K562 (cell line): ENCODE data around the gene SNAP23. TPM values are rescaled to one million over a fixed set of nuclear protein-coding genes. Genes with fewer than 3 reads are reported as not detected.
A peak's percentile ranks its signal among the peaks of the same experiment; 100 is the strongest.

Experiments
- C11orf30 ChIP-seq: fragments of 450-650 bp; IDR thresholded peaks from 2 replicates; pipeline ENCODE4 v1.6.1; 2016; ENCODE audit warnings: low read depth, mild to moderate bottlenecking
- CAMTA2 ChIP-seq: fragments of 250-450 bp; sonication (Bioruptor Pico); conservative IDR thresholded peaks from 2 replicates; pipeline ENCODE4 v1.5.1; 2022
- CBX1 ChIP-seq: sonication (generic); IDR thresholded peaks from 2 replicates; pipeline ENCODE4 v1.6.1; 2016; ENCODE audit warnings: antibody characterized with exemption, low read depth, mild to moderate bottlenecking
- CSDE1 ChIP-seq, 2 experiments: fragments of 450-650 bp; IDR thresholded peaks; 2 replicates each; pipeline ENCODE4 v1.6.1; 2016; ENCODE audit warnings: mild to moderate bottlenecking in 1 of 2
- E2F3 ChIP-seq: fragments of 250-450 bp; sonication (Bioruptor Pico); IDR thresholded peaks from 2 replicates; pipeline ENCODE4 v1.4.0; 2020; ENCODE audit warnings: mild to moderate bottlenecking
- FOXJ2 ChIP-seq: fragments of 200-800 bp; sonication (Bioruptor generic); IDR thresholded peaks from 2 replicates; pipeline ENCODE4 v1.6.1; 2016; ENCODE audit warnings: missing genetic modification characterization, missing compliant biosample characterization
- GABPB1 ChIP-seq: sonication (generic); formaldehyde crosslinking; IDR thresholded peaks from 2 replicates; pipeline ENCODE4 v1.8.0; 2022; ENCODE audit warnings: mild to moderate bottlenecking, missing genetic modification reagents
- HEY1 ChIP-seq: fragments of 250-450 bp; sonication (Bioruptor Pico); IDR thresholded peaks from 2 replicates; pipeline ENCODE4 v1.5.0; 2020; ENCODE audit warnings: mild to moderate bottlenecking, moderate library complexity, borderline replicate concordance
- PRPF4 ChIP-seq: fragments of 200-400 bp; formaldehyde crosslinking; IDR thresholded peaks from one replicate; pipeline ENCODE4 v1.6.1; 2017; ENCODE audit warnings: low read length, low read depth, mild to moderate bottlenecking; ENCODE audit not compliant: insufficient read depth, poor library complexity, severe bottlenecking
- SP1 ChIP-seq: sonication (generic); formaldehyde crosslinking; IDR thresholded peaks from 2 replicates; pipeline ENCODE4 v1.8.1; 2022; ENCODE audit warnings: mild to moderate bottlenecking, missing genetic modification reagents
- STAT5B ChIP-seq: fragments of 250-450 bp; sonication (Bioruptor Pico); IDR thresholded peaks from 2 replicates; pipeline ENCODE4 v1.8.0; 2021; ENCODE audit warnings: mild to moderate bottlenecking, inconsistent platforms
- TBP ChIP-seq: optimal IDR thresholded peaks from 2 replicates; pipeline ENCODE3; 2011; ENCODE audit warnings: low read depth, low read length, improper control_type of control experiment
- TCF7 ChIP-seq: sonication (generic); IDR thresholded peaks from 2 replicates; pipeline ENCODE4 v1.6.1; 2016; ENCODE audit warnings: antibody characterized with exemption, borderline replicate concordance
- ZNF253 ChIP-seq: fragments of 250-450 bp; sonication (Bioruptor Pico); conservative IDR thresholded peaks from 2 replicates; pipeline ENCODE4 v1.6.1; 2021; ENCODE audit warnings: mild to moderate bottlenecking
- ZNF717 ChIP-seq: fragments of 250-450 bp; sonication (Bioruptor Pico); IDR thresholded peaks from 2 replicates; pipeline ENCODE4 v1.5.0; 2021
- polyA plus RNA-seq, 8 experiments: library from polyadenylated mRNA; depleted of rRNA in 4 of 8; stranded (reverse) in 5 of 8; unstranded in 3 of 8; fragments of >200 nt; fragmentation: Nextera tagmentation in 2 of 8; fragmentation: Illumina TruSeq in 1 of 8; extraction: Ambion mirVana in 2 of 8; extraction: Trizol in 1 of 8; gene quantifications; 2 replicates each; pipeline versions ENCODE4 v1.2.1 to v1.2.3, GENCODE V29; 2011 to 2014; ENCODE audit warnings: inconsistent platforms in 1 of 8, missing spikeins in 1 of 8
- total RNA-seq, 7 experiments: library from RNA; depleted of rRNA in 6 of 7; stranded (reverse); fragments of >200 nt in 6 of 7; fragmentation: Illumina TruSeq in 2 of 7; extraction: Trizol in 2 of 7; gene quantifications; 2 replicates each; pipeline versions ENCODE4 v1.2.1 to v1.2.3, GENCODE V29; 2011 to 2021; ENCODE audit warnings: low replicate concordance in 1 of 7
- TF ChIP-seq, protein P1 (sequence below): fragments of 450-650 bp; IDR thresholded peaks from 2 replicates; pipeline ENCODE4 v1.6.1; 2018; ENCODE audit not compliant: partially characterized antibody
- TF ChIP-seq, protein P2 (sequence below): sonication (generic); formaldehyde crosslinking; IDR thresholded peaks from 2 replicates; pipeline ENCODE4 v1.8.0; 2023; ENCODE audit warnings: missing genetic modification reagents, mild to moderate bottlenecking, borderline replicate concordance

Gene SNAP23
- total and polyA plus RNA-seq, 9 of the 15 experiments (the other 6 are each of a cell fraction or from before 2014, with no cell fraction given) = 78.9 to 168 (median 117) TPM

DNA sequence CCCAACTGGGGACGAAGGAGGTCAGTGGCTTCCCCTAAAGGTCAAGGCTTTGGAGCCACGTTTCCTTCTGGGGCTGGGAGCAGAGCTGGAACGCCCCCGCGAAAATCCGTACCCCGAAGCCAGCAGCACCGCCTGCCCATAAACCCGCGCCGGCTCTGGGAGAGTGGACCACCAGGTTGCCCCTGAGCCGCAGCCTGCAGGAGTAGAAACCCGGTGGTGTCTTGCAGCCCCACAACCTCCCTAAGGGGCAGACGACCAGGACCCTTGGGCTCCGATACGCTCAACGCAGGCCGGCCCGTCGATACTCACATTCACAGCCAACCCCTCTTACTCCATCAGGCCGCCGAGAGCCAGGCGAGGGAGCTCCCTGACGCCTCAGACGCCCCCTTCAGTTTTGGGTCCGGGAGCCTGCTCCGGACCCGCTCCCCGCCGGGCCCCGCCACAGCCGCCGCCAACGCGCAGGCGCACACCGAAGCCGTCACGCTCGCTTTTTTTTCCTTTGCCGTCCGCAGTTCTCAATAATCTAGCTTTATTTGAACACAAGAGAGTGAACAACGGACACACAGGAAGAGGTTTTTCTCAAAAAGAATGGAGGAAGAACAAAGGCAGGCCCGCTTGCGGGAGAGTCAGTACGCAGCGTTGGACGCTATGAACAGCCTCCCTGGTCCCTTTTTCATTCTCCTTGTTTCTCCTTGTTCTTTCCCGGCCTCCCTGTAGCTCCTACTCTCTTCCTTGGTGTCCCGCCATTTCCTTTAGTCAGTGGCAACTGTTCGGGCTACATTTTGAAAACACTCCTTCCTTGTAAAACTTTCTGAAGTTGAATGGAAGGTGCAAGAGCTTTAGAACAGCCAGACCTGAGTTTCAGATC is 4.5 kb upstream of the SNAP23 start, which contains the start of gene ZNF106 (continued):
- no peak for TF ChIP-seq PRPF4
- no peak for TF ChIP-seq ZNF253
- no peak for TF ChIP-seq HEY1 (CRISPR knock-in tag)
- peak; percentile 78; the same call in 1 of the 2 replicates for TF ChIP-seq FOXJ2 (tag)
- TF ChIP-seq SP1 (CRISPR knock-in tag) = peak; percentile 75; the same call in 1 of the 2 replicates
- peak; percentile 85 for TF ChIP-seq GABPB1
- TF ChIP-seq, protein P1, sequence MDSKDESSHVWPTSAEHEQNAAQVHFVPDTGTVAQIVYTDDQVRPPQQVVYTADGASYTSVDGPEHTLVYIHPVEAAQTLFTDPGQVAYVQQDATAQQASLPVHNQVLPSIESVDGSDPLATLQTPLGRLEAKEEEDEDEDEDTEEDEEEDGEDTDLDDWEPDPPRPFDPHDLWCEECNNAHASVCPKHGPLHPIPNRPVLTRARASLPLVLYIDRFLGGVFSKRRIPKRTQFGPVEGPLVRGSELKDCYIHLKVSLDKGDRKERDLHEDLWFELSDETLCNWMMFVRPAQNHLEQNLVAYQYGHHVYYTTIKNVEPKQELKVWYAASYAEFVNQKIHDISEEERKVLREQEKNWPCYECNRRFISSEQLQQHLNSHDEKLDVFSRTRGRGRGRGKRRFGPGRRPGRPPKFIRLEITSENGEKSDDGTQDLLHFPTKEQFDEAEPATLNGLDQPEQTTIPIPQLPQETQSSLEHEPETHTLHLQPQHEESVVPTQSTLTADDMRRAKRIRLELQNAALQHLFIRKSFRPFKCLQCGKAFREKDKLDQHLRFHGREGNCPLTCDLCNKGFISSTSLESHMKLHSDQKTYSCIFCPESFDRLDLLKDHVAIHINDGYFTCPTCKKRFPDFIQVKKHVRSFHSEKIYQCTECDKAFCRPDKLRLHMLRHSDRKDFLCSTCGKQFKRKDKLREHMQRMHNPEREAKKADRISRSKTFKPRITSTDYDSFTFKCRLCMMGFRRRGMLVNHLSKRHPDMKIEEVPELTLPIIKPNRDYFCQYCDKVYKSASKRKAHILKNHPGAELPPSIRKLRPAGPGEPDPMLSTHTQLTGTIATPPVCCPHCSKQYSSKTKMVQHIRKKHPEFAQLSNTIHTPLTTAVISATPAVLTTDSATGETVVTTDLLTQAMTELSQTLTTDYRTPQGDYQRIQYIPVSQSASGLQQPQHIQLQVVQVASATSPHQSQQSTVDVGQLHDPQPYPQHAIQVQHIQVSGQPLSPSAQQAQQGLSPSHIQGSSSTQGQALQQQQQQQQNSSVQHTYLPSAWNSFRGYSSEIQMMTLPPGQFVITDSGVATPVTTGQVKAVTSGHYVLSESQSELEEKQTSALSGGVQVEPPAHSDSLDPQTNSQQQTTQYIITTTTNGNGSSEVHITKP = peak; percentile 34
- TF ChIP-seq TBP = peak; percentile 88
- peak; percentile 75 for TF ChIP-seq C11orf30
- TF ChIP-seq TCF7 = 0 out of 2 replicates have a peak, but pooled peaks have one; percentile 43
- no peak for TF ChIP-seq CAMTA2
- peak in 1 of 2 experiments; percentile 54; a peak in 1 of 4 replicates for TF ChIP-seq CSDE1 (IDR thresholded peaks at IDR 0.05)
- TF ChIP-seq STAT5B (CRISPR knock-in tag) = no peak
- no peak for TF ChIP-seq E2F3 (CRISPR knock-in tag)
- peak; percentile 60; the same call in 1 of the 2 replicates for TF ChIP-seq CBX1
- no peak for TF ChIP-seq ZNF717
- TF ChIP-seq, protein P2, sequence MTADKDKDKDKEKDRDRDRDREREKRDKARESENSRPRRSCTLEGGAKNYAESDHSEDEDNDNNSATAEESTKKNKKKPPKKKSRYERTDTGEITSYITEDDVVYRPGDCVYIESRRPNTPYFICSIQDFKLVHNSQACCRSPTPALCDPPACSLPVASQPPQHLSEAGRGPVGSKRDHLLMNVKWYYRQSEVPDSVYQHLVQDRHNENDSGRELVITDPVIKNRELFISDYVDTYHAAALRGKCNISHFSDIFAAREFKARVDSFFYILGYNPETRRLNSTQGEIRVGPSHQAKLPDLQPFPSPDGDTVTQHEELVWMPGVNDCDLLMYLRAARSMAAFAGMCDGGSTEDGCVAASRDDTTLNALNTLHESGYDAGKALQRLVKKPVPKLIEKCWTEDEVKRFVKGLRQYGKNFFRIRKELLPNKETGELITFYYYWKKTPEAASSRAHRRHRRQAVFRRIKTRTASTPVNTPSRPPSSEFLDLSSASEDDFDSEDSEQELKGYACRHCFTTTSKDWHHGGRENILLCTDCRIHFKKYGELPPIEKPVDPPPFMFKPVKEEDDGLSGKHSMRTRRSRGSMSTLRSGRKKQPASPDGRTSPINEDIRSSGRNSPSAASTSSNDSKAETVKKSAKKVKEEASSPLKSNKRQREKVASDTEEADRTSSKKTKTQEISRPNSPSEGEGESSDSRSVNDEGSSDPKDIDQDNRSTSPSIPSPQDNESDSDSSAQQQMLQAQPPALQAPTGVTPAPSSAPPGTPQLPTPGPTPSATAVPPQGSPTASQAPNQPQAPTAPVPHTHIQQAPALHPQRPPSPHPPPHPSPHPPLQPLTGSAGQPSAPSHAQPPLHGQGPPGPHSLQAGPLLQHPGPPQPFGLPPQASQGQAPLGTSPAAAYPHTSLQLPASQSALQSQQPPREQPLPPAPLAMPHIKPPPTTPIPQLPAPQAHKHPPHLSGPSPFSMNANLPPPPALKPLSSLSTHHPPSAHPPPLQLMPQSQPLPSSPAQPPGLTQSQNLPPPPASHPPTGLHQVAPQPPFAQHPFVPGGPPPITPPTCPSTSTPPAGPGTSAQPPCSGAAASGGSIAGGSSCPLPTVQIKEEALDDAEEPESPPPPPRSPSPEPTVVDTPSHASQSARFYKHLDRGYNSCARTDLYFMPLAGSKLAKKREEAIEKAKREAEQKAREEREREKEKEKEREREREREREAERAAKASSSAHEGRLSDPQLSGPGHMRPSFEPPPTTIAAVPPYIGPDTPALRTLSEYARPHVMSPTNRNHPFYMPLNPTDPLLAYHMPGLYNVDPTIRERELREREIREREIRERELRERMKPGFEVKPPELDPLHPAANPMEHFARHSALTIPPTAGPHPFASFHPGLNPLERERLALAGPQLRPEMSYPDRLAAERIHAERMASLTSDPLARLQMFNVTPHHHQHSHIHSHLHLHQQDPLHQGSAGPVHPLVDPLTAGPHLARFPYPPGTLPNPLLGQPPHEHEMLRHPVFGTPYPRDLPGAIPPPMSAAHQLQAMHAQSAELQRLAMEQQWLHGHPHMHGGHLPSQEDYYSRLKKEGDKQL (CRISPR knock-in tag) = no peak
